Epidermal melanocyte (primary cell): ENCODE results near the gene LARGE1.

Experiments used
- DNase-seq: peaks from one replicate; pipeline ENCODE4 v3.0.0; 2011; ENCODE audit warnings: low spot score; ENCODE audit not compliant: insufficient read length

The LARGE1 gene

GRCh38 chr22:33920197-33920540 is at the start of gene LARGE1:
LARGE1 (minus strand) TSS chr22:33920476.
- DNase-seq, result no peak

GRCh38 chr22:33969045-33969444 is 48.8 kb upstream of the LARGE1 start:
- no peak for DNase-seq

- no peak for DNase-seq
Measured at GRCh38 chr22:33964121-33964520, 43.8 kb upstream of the LARGE1 start.

GRCh38 chr22:33962409-33962808 is 42.1 kb upstream of the LARGE1 start:
- no peak for DNase-seq

- DNase-seq, result no peak
Measured at GRCh38 chr22:33958741-33959140, 38.5 kb upstream of the LARGE1 start.

- no peak for DNase-seq
Measured at GRCh38 chr22:33957086-33957485, 36.8 kb upstream of the LARGE1 start.

- no peak for DNase-seq
Measured at GRCh38 chr22:33952776-33953175, 32.5 kb upstream of the LARGE1 start.

GRCh38 chr22:33940741-33941140 is 20.5 kb upstream of the LARGE1 start:
- DNase-seq, result no peak

GRCh38 chr22:33932997-33933396 is 12.7 kb upstream of the LARGE1 start:
- DNase-seq, result no peak

GRCh38 chr22:33931406-33931805 is 11.1 kb upstream of the LARGE1 start:
- DNase-seq, result no peak

GRCh38 chr22:33927752-33928151 is 7.5 kb upstream of the LARGE1 start:
- no peak for DNase-seq

- no peak for DNase-seq
Measured at GRCh38 chr22:33925194-33925593, 4.9 kb upstream of the LARGE1 start.

GRCh38 chr22:33923660-33924246 is 3.5 kb upstream of the LARGE1 start:
- peak; percentile 59 for DNase-seq

GRCh38 chr22:33923033-33923432 is 2.8 kb upstream of the LARGE1 start:
- DNase-seq, result no peak

GRCh38 chr22:33922349-33922681 is 2.0 kb upstream of the LARGE1 start:
- DNase-seq, result no peak

GRCh38 chr22:33921525-33922348 is 1.5 kb upstream of the LARGE1 start:
- DNase-seq, result no peak

GRCh38 chr22:33920927-33921524 is 750 bp upstream of the LARGE1 start:
- DNase-seq, result peak; percentile 84

GRCh38 chr22:33919391-33920196 is 682 bp downstream of the LARGE1 start:
- DNase-seq, result no peak

- no peak for DNase-seq
Measured at GRCh38 chr22:33918676-33919365, 1.5 kb downstream of the LARGE1 start.

- DNase-seq, result no peak
Measured at GRCh38 chr22:33917744-33918406, 2.4 kb downstream of the LARGE1 start.

GRCh38 chr22:33914699-33915098 is 5.6 kb downstream of the LARGE1 start:
- DNase-seq, result no peak
